ENCODE data around the gene IGF1R. TPM values are rescaled to one million over a fixed set of nuclear protein-coding genes. Genes with fewer than 3 reads are reported as not detected.

Gene IGF1R
- total RNA-seq, 4 donors from 2014 or later = 39.3 to 97.4 (median 44.7) TPM

DNA sequence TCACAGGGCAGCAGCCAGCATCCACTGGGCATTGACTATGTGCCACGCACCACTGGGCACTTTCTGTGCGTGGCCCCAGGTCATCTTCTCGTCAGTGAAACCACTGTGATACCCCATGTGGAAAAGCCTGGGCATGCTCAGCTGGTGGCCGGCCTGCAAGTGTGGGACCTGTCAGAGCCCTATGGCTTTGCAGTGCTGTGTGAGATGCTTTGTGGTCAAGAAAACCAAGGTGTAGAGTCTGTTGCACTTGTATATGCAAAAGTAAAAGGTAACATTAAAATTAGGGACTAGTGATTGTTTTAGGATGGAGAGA is 289.7 kb downstream of the IGF1R start:
- ATAC-seq (ENCODE audit: low FRiP score) (no peak), DNase-seq (ENCODE audit: low spot score) (no peak)

DNA sequence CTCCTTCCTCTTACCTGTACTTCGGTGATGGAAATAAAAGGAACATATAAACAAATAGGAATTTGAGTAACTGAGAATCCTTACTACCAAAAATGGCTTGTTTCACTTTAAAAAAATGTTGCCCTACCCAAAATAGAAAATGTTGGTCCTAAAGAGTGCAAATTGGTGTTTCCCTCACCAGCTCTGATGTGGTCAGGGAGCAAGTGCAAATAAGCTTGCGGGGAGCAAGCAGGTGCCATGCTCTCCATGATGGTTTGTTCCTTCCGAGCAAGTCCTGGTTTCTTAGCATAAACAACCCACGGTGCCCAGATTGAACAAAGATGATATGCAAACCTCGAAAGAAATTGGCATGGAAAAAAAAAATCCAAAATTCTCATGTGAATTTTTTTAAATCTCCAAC is 290.5 kb downstream of the IGF1R start:
- DNase-seq (ENCODE audit: low spot score) (no peak), ATAC-seq (ENCODE audit: low FRiP score) (no peak)

More for the DNA sequence above, 289.7 kb downstream of the IGF1R start:
- TF ChIP-seq, protein P1, sequence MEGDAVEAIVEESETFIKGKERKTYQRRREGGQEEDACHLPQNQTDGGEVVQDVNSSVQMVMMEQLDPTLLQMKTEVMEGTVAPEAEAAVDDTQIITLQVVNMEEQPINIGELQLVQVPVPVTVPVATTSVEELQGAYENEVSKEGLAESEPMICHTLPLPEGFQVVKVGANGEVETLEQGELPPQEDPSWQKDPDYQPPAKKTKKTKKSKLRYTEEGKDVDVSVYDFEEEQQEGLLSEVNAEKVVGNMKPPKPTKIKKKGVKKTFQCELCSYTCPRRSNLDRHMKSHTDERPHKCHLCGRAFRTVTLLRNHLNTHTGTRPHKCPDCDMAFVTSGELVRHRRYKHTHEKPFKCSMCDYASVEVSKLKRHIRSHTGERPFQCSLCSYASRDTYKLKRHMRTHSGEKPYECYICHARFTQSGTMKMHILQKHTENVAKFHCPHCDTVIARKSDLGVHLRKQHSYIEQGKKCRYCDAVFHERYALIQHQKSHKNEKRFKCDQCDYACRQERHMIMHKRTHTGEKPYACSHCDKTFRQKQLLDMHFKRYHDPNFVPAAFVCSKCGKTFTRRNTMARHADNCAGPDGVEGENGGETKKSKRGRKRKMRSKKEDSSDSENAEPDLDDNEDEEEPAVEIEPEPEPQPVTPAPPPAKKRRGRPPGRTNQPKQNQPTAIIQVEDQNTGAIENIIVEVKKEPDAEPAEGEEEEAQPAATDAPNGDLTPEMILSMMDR (IDR thresholded peaks at IDR 0.05) = no peak

DNA sequence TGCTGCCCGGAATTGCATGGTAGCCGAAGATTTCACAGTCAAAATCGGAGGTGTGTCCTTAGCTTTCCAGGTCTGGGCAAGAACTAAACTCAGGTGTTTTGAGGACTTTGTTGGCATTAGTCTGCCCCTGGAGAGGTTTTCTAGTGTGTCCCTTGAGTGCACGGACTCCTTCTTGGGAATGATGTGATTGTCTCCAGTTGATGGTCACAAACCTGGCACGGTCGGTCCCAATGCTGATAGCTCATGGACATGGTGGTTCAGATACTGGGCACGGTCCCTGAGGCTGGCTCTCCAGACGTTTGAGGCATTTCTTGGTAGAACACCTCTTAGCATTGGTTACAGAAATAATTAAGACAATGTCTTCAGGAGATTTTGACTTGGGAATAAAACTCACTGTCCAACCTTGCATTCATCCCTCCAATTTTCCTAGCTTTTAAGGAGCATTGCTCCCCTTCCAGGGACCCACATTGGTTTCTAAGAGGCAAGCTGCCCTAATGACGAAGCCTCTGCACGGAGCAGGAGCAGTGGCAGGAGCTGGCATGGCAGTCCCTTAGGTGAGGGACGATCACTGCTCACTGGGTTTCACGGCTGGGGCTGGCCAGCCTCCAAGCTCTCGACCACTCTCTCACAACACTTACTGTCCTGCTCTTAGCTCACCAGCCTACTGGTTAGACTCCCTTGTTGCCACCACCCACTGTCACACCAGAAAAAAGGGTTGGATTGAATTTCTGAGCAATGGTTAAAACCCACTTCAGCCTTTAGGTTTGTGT is 291.2 kb downstream of the IGF1R start:
- TF ChIP-seq, protein P1 (IDR thresholded peaks at IDR 0.05) = no peak
- no peak for ATAC-seq (ENCODE audit: low FRiP score)
- no peak for DNase-seq (ENCODE audit: low spot score)

More for the DNA sequence above, 290.5 kb downstream of the IGF1R start:
- TF ChIP-seq, protein P1 (IDR thresholded peaks at IDR 0.05) = no peak

DNA sequence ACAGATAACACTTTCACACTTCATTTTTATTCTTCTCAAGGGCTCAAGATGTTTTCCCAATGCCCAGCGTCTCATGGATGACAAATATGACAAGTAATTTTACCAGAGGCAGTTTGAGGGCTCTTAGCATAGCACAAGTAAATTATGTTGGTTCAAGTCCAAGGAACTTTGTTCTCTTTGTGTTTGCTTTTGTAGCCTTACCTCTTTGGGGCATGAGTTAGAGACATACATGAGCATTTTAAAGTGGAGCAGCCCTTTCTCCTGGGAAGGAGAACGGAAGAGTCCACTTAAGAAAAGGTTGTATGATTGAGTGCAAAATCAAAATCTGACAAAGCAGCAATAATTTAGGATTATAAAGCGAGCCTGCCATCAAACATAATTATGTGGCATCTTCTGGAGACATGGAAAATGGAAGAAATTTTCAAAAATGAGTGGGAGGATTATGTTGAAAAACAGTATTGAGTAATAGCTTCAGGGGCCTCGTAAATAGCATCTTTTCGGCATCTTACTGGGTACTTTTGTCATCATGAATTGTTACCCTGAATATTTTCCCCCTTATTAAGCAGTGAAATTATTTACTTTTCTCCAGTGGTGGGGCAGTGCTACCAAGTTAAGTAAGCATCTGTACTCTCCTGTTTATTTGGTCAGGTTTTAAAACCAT is 293.4 kb downstream of the IGF1R start:
- TF ChIP-seq, protein P1 (IDR thresholded peaks at IDR 0.05) = no peak
- no peak for DNase-seq (ENCODE audit: low spot score)
- ATAC-seq (ENCODE audit: low FRiP score) = no peak

DNA sequence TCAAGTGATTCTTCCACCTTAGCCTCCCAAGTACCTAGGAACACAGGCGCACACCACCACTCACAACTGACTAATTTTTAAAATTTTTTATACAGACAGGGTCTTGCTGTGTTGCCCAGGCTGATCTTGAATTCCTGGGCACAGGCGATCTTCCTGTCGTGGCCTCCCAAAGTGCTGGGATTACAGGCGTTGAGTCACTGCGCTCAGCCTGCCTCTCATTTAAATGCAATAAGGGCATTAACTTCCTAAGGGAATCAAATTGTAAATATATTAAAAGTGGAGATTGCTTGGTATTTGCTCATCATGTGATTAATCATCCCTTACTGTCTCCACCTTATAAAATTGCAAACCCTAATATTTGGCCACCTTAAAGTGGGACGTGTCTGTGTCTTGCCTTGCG is 294.1 kb downstream of the IGF1R start:
- ATAC-seq (ENCODE audit: low FRiP score) = no peak

DNA sequence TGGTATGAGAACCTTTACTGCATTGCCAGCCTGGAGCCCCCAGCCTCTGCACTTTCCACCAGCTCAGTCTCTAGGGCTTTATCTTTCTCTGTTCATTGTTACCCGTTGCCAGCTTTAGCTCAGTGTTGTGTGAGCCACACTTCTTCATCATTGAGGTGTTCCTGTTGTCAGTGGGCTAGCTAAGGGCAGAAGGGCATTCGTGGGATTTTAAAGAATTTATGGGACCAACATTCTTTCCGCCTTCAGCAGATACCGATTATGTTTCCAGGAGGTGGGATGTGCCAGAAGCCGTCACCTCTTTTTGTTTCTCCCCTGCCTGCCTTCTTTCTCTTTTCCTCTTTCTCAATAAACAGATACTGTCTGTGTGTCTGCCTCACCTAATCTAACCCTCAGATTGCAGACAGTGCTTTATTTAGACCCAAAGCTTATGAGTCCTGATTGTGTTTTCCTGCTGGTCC is 294.7 kb downstream of the IGF1R start:
- TF ChIP-seq, protein P1 (IDR thresholded peaks at IDR 0.05) = no peak
- DNase-seq (ENCODE audit: low spot score) (no peak), ATAC-seq (ENCODE audit: low FRiP score) (no peak)

More for the DNA sequence above, 294.1 kb downstream of the IGF1R start:
- TF ChIP-seq, protein P1 (IDR thresholded peaks at IDR 0.05) = no peak
- no peak for DNase-seq (ENCODE audit: low spot score)

Measured in omental fat pad (tissue), 4 donors.